GM23338 (cell line): ENCODE measurements around the gene PHC1. TPM values are rescaled to one million over a fixed set of nuclear protein-coding genes. Genes with fewer than 3 reads are reported as not detected.

Experiments used
- ATAC-seq: fragments of 200-7000 bp; cut with Tn5 transposase; 3 replicates; pipeline ENCODE4 v1.9.1; 2020
- DNase-seq: peaks from one replicate; pipeline ENCODE4 v3.0.0-alpha.2; 2015; ENCODE audit warnings: low spot score
- H2AFZ ChIP-seq: fragments of 200-600 bp; sonication (generic); 2 replicates; pipeline ENCODE4 v1.8.0; 2016; ENCODE audit warnings: antibody characterized with exemption, mild to moderate bottlenecking, moderate library complexity
- H3F3A ChIP-seq: fragments of 200-600 bp; sonication (generic); replicated peaks from 2 replicates; pipeline ENCODE4 v1.8.0; 2017; ENCODE audit warnings: antibody characterized with exemption, mixed run types, low read depth
- H3K27ac ChIP-seq: fragments of 200-600 bp; sonication (generic); 2 replicates; pipeline ENCODE4 v1.6.1; 2016; ENCODE audit warnings: low read depth
- H3K27me3 ChIP-seq: fragments of 200-600 bp; sonication (generic); 2 replicates; pipeline ENCODE4 v1.8.0; 2016; ENCODE audit warnings: mild to moderate bottlenecking, mixed run types, moderate library complexity; ENCODE audit not compliant: insufficient read depth
- H3K36me3 ChIP-seq: fragments of 200-600 bp; sonication (generic); 2 replicates; pipeline ENCODE4 v1.8.0; 2016; ENCODE audit warnings: mild to moderate bottlenecking; ENCODE audit not compliant: insufficient read depth
- H3K4me1 ChIP-seq: fragments of 200-600 bp; sonication (generic); 2 replicates; pipeline ENCODE4 v1.8.0; 2016; ENCODE audit warnings: mild to moderate bottlenecking, moderate library complexity; ENCODE audit not compliant: insufficient read depth
- H3K4me2 ChIP-seq: fragments of 200-600 bp; sonication (generic); 2 replicates; pipeline ENCODE4 v1.7.1; 2017; ENCODE audit warnings: mixed run types
- H3K4me3 ChIP-seq: fragments of 200-600 bp; sonication (generic); 2 replicates; pipeline ENCODE4 v1.6.1; 2016; ENCODE audit warnings: mixed run types
- H3K79me2 ChIP-seq: fragments of 200-600 bp; sonication (generic); replicated peaks from 2 replicates; pipeline ENCODE4 v1.8.0; 2017; ENCODE audit warnings: mild to moderate bottlenecking; ENCODE audit not compliant: insufficient read depth
- H3K9me2 ChIP-seq: fragments of 200-600 bp; sonication (generic); 2 replicates; pipeline ENCODE4 v1.8.0; 2017; ENCODE audit not compliant: insufficient read depth
- H4K20me1 ChIP-seq: fragments of 200-600 bp; sonication (generic); replicated peaks from 2 replicates; pipeline ENCODE4 v1.8.0; 2017; ENCODE audit warnings: mild to moderate bottlenecking; ENCODE audit not compliant: insufficient read depth
- H3K27ac Mint-ChIP-seq: 2 replicates; pipeline ENCODE4 v1.8.0; 2020; ENCODE audit warnings: inconsistent platforms, mild to moderate bottlenecking, moderate library complexity, mixed read lengths
- H3K27me3 Mint-ChIP-seq: 3 replicates; pipeline ENCODE4 v1.8.0; 2022; ENCODE audit warnings: low read depth, mild to moderate bottlenecking, moderate library complexity, mixed read lengths, inconsistent platforms; ENCODE audit not compliant: insufficient read depth, poor library complexity
- H3K36me3 Mint-ChIP-seq: 3 replicates; pipeline ENCODE4 v1.8.0; 2021; ENCODE audit warnings: low read depth, mild to moderate bottlenecking, inconsistent platforms, moderate library complexity, mixed read lengths
- H3K4me1 Mint-ChIP-seq: 3 replicates; pipeline ENCODE4 v1.8.0; 2020; ENCODE audit warnings: mild to moderate bottlenecking, inconsistent platforms, mixed read lengths
- H3K4me3 Mint-ChIP-seq: 3 replicates; pipeline ENCODE4 v1.8.0; 2021; ENCODE audit warnings: moderate library complexity, mild to moderate bottlenecking, inconsistent platforms, mixed read lengths
- H3K9me3 Mint-ChIP-seq: 3 replicates; pipeline ENCODE4 v1.8.0; 2020; ENCODE audit warnings: moderate library complexity, mild to moderate bottlenecking, inconsistent platforms, mixed read lengths
- CTCF ChIP-seq, 2 experiments: fragments of 200-600 bp in 1 of 2; sonication (generic) in 1 of 2; conservative IDR thresholded peaks; 2 replicates each; pipeline versions ENCODE4 v1.5.1 to v1.6.1; 2016 to 2017; ENCODE audit warnings: antibody characterized with exemption in 2 of 2, low read depth in 2 of 2, mild to moderate bottlenecking in 2 of 2, moderate library complexity in 1 of 2
- ETS1 ChIP-seq: IDR thresholded peaks from 2 replicates; pipeline ENCODE4 v1.6.1; 2016; ENCODE audit warnings: antibody characterized with exemption
- EZH2 ChIP-seq: fragments of 200-600 bp; sonication (generic); IDR thresholded peaks from one replicate; pipeline ENCODE4 v1.8.0; 2017; ENCODE audit warnings: antibody characterized with exemption, mild to moderate bottlenecking, low read depth; ENCODE audit not compliant: unreplicated experiment
- EZH2phosphoT487 ChIP-seq: fragments of 200-600 bp; sonication (generic); IDR thresholded peaks from one replicate; pipeline ENCODE4 v1.8.1; 2018; ENCODE audit warnings: antibody characterized with exemption; ENCODE audit not compliant: unreplicated experiment
- JUNB ChIP-seq: IDR thresholded peaks from one replicate; pipeline ENCODE4 v1.6.1; 2016; ENCODE audit warnings: antibody characterized with exemption; ENCODE audit not compliant: unreplicated experiment
- NANOG ChIP-seq: IDR thresholded peaks from 2 replicates; pipeline ENCODE4 v1.6.1; 2016; ENCODE audit warnings: antibody characterized with exemption, borderline replicate concordance
- POLR2AphosphoS5 ChIP-seq: IDR thresholded peaks from 2 replicates; pipeline ENCODE4 v1.6.1; 2016; ENCODE audit warnings: antibody characterized with exemption, low read depth
- REST ChIP-seq: IDR thresholded peaks from one replicate; pipeline ENCODE4 v1.6.1; 2018; ENCODE audit warnings: antibody characterized with exemption; ENCODE audit not compliant: unreplicated experiment
- STAT1 ChIP-seq: IDR thresholded peaks from one replicate; pipeline ENCODE4 v1.6.1; 2016; ENCODE audit warnings: antibody characterized with exemption; ENCODE audit not compliant: unreplicated experiment
- ZNF114 ChIP-seq: fragments of 250-450 bp; sonication (Bioruptor Pico); IDR thresholded peaks from 2 replicates; pipeline ENCODE4 v1.5.0; 2020; ENCODE audit warnings: mild to moderate bottlenecking, moderate library complexity
- ZNF331 ChIP-seq: fragments of 250-450 bp; sonication (Bioruptor Pico); IDR thresholded peaks from 2 replicates; pipeline ENCODE4 v1.5.0; 2020; ENCODE audit warnings: low read depth, mild to moderate bottlenecking, moderate library complexity
- ZNF462 ChIP-seq: fragments of 250-450 bp; sonication (Bioruptor Pico); IDR thresholded peaks from 2 replicates; pipeline ENCODE4 v1.5.0; 2020; ENCODE audit warnings: mild to moderate bottlenecking, moderate library complexity
- polyA plus RNA-seq: library from polyadenylated mRNA; unstranded; fragments of >200 nt; fragmentation: Nextera tagmentation; extraction: Ambion mirVana; gene quantifications from 2 replicates; pipeline ENCODE4 v1.2.1, GENCODE V29; 2016
- total RNA-seq: library from RNA; depleted of rRNA; stranded (reverse); fragments of >200 nt; shearing (Covaris generic); gene quantifications from 2 replicates; pipeline ENCODE4 v1.2.3, GENCODE V29; 2014

PHC1 gene
- total and polyA plus RNA-seq, 2 experiments from 2014 or later = 303 to 1,069 TPM

GRCh38 chr12:8917751-8918150, 3.4 kb downstream of the PHC1 start:
- H3K4me3 ChIP-seq = peak overlapping the region; percentile 76
- peak overlapping the region; percentile 82 for H3K4me2 ChIP-seq
- peaks cover 68% of the 10 kb centered on the region for H4K20me1 ChIP-seq
- Mint-ChIP-seq H3K36me3 (peaks cover 23% of the 10 kb centered on the region), H3K9me3 (no peaks in the 10 kb centered on the region; the same call in 1 of the 3 replicates), H3K4me3 (no peak overlapping the region), H3K27ac (no peak overlapping the region), H3K27me3 (peaks cover 14% of the 10 kb centered on the region), H3K4me1 (peaks cover 33% of the 10 kb centered on the region)
- H3K79me2 ChIP-seq = peaks cover 81% of the 10 kb centered on the region
- H3K4me1 ChIP-seq = peaks cover 32% of the 10 kb centered on the region
- no peak for TF ChIP-seq ZNF462 (CRISPR knock-in tag)
- no peak for TF ChIP-seq POLR2AphosphoS5
- no peak for TF ChIP-seq STAT1
- TF ChIP-seq REST = no peak
- no peak for TF ChIP-seq EZH2phosphoT487
- TF ChIP-seq JUNB = no peak
- no peak for TF ChIP-seq CTCF (conservative IDR thresholded peaks at IDR 0.05; ENCODE audit: low read depth in 2 of 2)
- TF ChIP-seq ZNF114 (CRISPR knock-in tag) = no peak
- no peak for TF ChIP-seq ETS1
- no peak for TF ChIP-seq ZNF331 (CRISPR knock-in tag)
- TF ChIP-seq NANOG = no peak
- no peak for TF ChIP-seq EZH2
- ATAC-seq = no peak
- H3K27me3 ChIP-seq = no peaks in the 10 kb centered on the region
- no peak overlapping the region for H2AFZ ChIP-seq
- H3K27ac ChIP-seq = peak overlapping the region; percentile 40
- DNase-seq = no peak
- H3F3A ChIP-seq = peaks cover 20% of the 10 kb centered on the region
- no peaks in the 10 kb centered on the region for H3K9me2 ChIP-seq
- peaks cover 67% of the 10 kb centered on the region for H3K36me3 ChIP-seq
